Nephron (organoid): ENCODE measurements around the gene TENM4.
A peak's percentile ranks its signal among the peaks of the same experiment; 100 is the strongest.

Experiments
- H3K27ac Mint-ChIP-seq, 3 experiments: 2 replicates each; pipeline ENCODE4 v1.8.0; 2020; ENCODE audit warnings: mixed read lengths in 3 of 3, mild to moderate bottlenecking in 2 of 3, moderate library complexity in 1 of 3
- H3K27me3 Mint-ChIP-seq: 2 replicates; pipeline ENCODE4 v1.8.0; 2021; ENCODE audit warnings: low read depth, mild to moderate bottlenecking, moderate library complexity, mixed read lengths
- H3K36me3 Mint-ChIP-seq: 2 replicates; pipeline ENCODE4 v1.8.0; 2020; ENCODE audit warnings: low read depth, mixed read lengths
- H3K4me1 Mint-ChIP-seq: 2 replicates; pipeline ENCODE4 v1.8.0; 2020; ENCODE audit warnings: mixed read lengths
- H3K4me3 Mint-ChIP-seq, 3 experiments: 2 replicates each; pipeline ENCODE4 v1.8.0; 2020; ENCODE audit warnings: mild to moderate bottlenecking in 3 of 3, mixed read lengths in 3 of 3, moderate library complexity in 2 of 3
- H3K9me3 Mint-ChIP-seq: 2 replicates; pipeline ENCODE4 v1.8.0; 2020; ENCODE audit warnings: mixed read lengths
- CTCF ChIP-seq, 3 experiments: fragments of 200-600 bp; sonication (generic); IDR thresholded peaks; one replicate each; pipeline ENCODE4 v1.5.0; 2021; ENCODE audit warnings: antibody characterized with exemption in 3 of 3; ENCODE audit not compliant: unreplicated experiment in 3 of 3

TENM4 gene

GRCh38 chr11:78768345-78768744 is 672.5 kb downstream of the TENM4 start:
- Mint-ChIP-seq H3K4me1 (no peaks in the 10 kb centered on the region), H3K36me3 (peaks cover 73% of the 10 kb centered on the region), H3K27me3 (no peaks in the 10 kb centered on the region), H3K9me3 (no peaks in the 10 kb centered on the region), H3K4me3 (no peak overlapping the region), H3K27ac (no peak overlapping the region)
- TF ChIP-seq CTCF (IDR thresholded peaks at IDR 0.05; ENCODE audit: unreplicated experiment in 3 of 3): no peak

- no peak overlapping the region for H3K4me3 Mint-ChIP-seq
- H3K9me3 Mint-ChIP-seq: no peaks in the 10 kb centered on the region
- H3K27me3 Mint-ChIP-seq: no peaks in the 10 kb centered on the region
- no peak for TF ChIP-seq CTCF (IDR thresholded peaks at IDR 0.05; ENCODE audit: unreplicated experiment in 3 of 3)
- H3K36me3 Mint-ChIP-seq: peaks cover 83% of the 10 kb centered on the region
- H3K27ac Mint-ChIP-seq: no peak overlapping the region
- no peaks in the 10 kb centered on the region for H3K4me1 Mint-ChIP-seq
Measured at GRCh38 chr11:78767027-78767932, 673.5 kb downstream of the TENM4 start.

- Mint-ChIP-seq H3K27ac (no peak overlapping the region), H3K4me1 (peaks cover 2% of the 10 kb centered on the region)
- TF ChIP-seq CTCF (IDR thresholded peaks at IDR 0.05; ENCODE audit: unreplicated experiment in 3 of 3): no peak
Measured at GRCh38 chr11:78764946-78765345, 675.9 kb downstream of the TENM4 start.

GRCh38 chr11:78763664-78764063 is 677.2 kb downstream of the TENM4 start:
- Mint-ChIP-seq H3K9me3 (no peaks in the 10 kb centered on the region), H3K4me3 (no peak overlapping the region), H3K36me3 (peaks cover 74% of the 10 kb centered on the region), H3K4me1 (peaks cover 10% of the 10 kb centered on the region), H3K27me3 (no peaks in the 10 kb centered on the region), H3K27ac (no peak overlapping the region)
- no peak for TF ChIP-seq CTCF (IDR thresholded peaks at IDR 0.05; ENCODE audit: unreplicated experiment in 3 of 3)

More at GRCh38 chr11:78764946-78765345, 675.9 kb downstream of the TENM4 start:
- Mint-ChIP-seq H3K9me3 (no peaks in the 10 kb centered on the region), H3K27me3 (no peaks in the 10 kb centered on the region), H3K36me3 (peaks cover 79% of the 10 kb centered on the region), H3K4me3 (no peak overlapping the region)

GRCh38 chr11:78762105-78762504 is 678.7 kb downstream of the TENM4 start:
- Mint-ChIP-seq H3K4me1 (peaks cover 11% of the 10 kb centered on the region), H3K36me3 (peaks cover 63% of the 10 kb centered on the region), H3K27ac (no peak overlapping the region), H3K4me3 (no peak overlapping the region), H3K9me3 (no peaks in the 10 kb centered on the region), H3K27me3 (no peaks in the 10 kb centered on the region)
- TF ChIP-seq CTCF (IDR thresholded peaks at IDR 0.05; ENCODE audit: unreplicated experiment in 3 of 3): no peak

- no peak for TF ChIP-seq CTCF (IDR thresholded peaks at IDR 0.05; ENCODE audit: unreplicated experiment in 3 of 3)
- peaks cover 69% of the 10 kb centered on the region for H3K36me3 Mint-ChIP-seq
- H3K4me3 Mint-ChIP-seq: no peak overlapping the region
- peaks cover 11% of the 10 kb centered on the region for H3K4me1 Mint-ChIP-seq
- no peaks in the 10 kb centered on the region for H3K9me3 Mint-ChIP-seq
- peak overlapping the region in 2 of 3 experiments; percentile 18 to 30 for H3K27ac Mint-ChIP-seq
- H3K27me3 Mint-ChIP-seq: no peaks in the 10 kb centered on the region
Measured at GRCh38 chr11:78759071-78759470, 681.8 kb downstream of the TENM4 start.
